Mesendoderm (in vitro differentiated cells): ENCODE measurements around the gene ATP5F1E.

Experiments
- DNase-seq: peaks from one replicate; pipeline ENCODE4 v3.0.0; 2013
- H2AK5ac ChIP-seq: 2 replicates; pipeline ENCODE4 v1.6.1; 2013; ENCODE audit warnings: low read length, inconsistent platforms
- H2BK120ac ChIP-seq: 2 replicates; pipeline ENCODE4 v1.6.1; 2013; ENCODE audit warnings: low read depth, mild to moderate bottlenecking, low read length, moderate library complexity, mixed read lengths
- H2BK15ac ChIP-seq: replicated peaks from 2 replicates; pipeline ENCODE4 v1.6.1; 2013; ENCODE audit warnings: low read depth, mild to moderate bottlenecking, moderate library complexity
- H2BK5ac ChIP-seq: 2 replicates; pipeline ENCODE4 v1.6.1; 2013; ENCODE audit warnings: low read length, inconsistent platforms
- H3K18ac ChIP-seq: 2 replicates; pipeline ENCODE4 v1.6.1; 2013; ENCODE audit warnings: mild to moderate bottlenecking, low read length, mixed read lengths
- H3K23ac ChIP-seq: one replicate; pipeline ENCODE4 v1.6.1; 2013; ENCODE audit warnings: low read length
- H3K27ac ChIP-seq: 2 replicates; pipeline ENCODE4 v1.5.1; 2013; ENCODE audit warnings: low read depth, mild to moderate bottlenecking, inconsistent platforms, low read length, moderate library complexity
- H3K27me3 ChIP-seq: 2 replicates; pipeline ENCODE4 v1.6.1; 2013; ENCODE audit warnings: low read length, control low read depth, mild to moderate bottlenecking, inconsistent platforms; ENCODE audit not compliant: insufficient read depth, poor library complexity
- H3K36me3 ChIP-seq: 2 replicates; pipeline ENCODE4 v1.6.1; 2013; ENCODE audit warnings: low read length, inconsistent platforms; ENCODE audit not compliant: control insufficient read depth, insufficient read depth
- H3K4ac ChIP-seq: one replicate; pipeline ENCODE4 v1.6.1; 2013; ENCODE audit warnings: low read depth, mild to moderate bottlenecking, low read length, moderate library complexity
- H3K4me1 ChIP-seq: 2 replicates; pipeline ENCODE4 v1.6.1; 2013; ENCODE audit warnings: low read depth, low read length, inconsistent platforms; ENCODE audit not compliant: control insufficient read depth
- H3K4me2 ChIP-seq: 2 replicates; pipeline ENCODE4 v1.6.1; 2013; ENCODE audit warnings: low read length
- H3K4me3 ChIP-seq: 2 replicates; pipeline ENCODE4 v1.5.1; 2013; ENCODE audit warnings: mild to moderate bottlenecking, low read length
- H3K56ac ChIP-seq: one replicate; pipeline ENCODE4 v1.6.1; 2013; ENCODE audit warnings: low read length
- H3K79me1 ChIP-seq: 2 replicates; pipeline ENCODE4 v1.6.1; 2013; ENCODE audit warnings: low read length, inconsistent platforms
- H3K79me2 ChIP-seq: 2 replicates; pipeline ENCODE4 v1.6.1; 2013; ENCODE audit warnings: mild to moderate bottlenecking, low read length; ENCODE audit not compliant: control insufficient read depth, insufficient read depth
- H3K9ac ChIP-seq: 2 replicates; pipeline ENCODE4 v1.6.1; 2013; ENCODE audit warnings: low read length, inconsistent platforms
- H4K5ac ChIP-seq: one replicate; pipeline ENCODE4 v1.6.1; 2013; ENCODE audit warnings: low read length
- H4K8ac ChIP-seq: one replicate; pipeline ENCODE4 v1.6.1; 2013; ENCODE audit warnings: low read depth, mild to moderate bottlenecking, control low read depth, low read length, moderate library complexity
- WGBS: extraction: QIAGEN DNeasy Blood & Tissue Kit; methylation state at CpG from one replicate; pipeline ENCODE4 v1.1.7; 2013; ENCODE audit warnings: low lambda C conversion rate, missing lambda C conversion rate; ENCODE audit not compliant: insufficient coverage; ENCODE audit errors: extremely low coverage; 5-methylcytosine and 5-hydroxymethylcytosine counted together

Gene ATP5F1E

DNA sequence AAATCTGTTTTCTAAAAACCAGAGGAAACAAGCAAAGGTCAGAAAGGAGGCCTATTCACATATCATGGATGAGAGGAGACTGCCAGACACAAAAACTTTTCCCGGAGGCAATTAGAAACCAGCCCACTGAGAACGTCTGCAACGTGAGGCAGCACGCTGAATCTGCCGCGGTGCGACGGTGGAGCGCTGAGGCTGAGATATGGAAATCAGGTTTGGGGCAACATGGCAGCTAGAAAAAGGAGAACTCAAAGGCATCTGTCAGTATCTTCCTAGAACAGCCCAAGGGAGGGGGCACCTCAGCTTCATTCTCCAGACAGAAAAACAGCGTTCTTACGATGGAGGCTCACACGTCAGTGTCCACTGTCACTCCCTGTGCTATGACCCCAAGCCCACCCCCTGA lies 5.3 kb upstream of the ATP5F1E start:
- Histone ChIP-seq H3K4ac (no peak overlapping the region), H3K4me1 (no peaks in the 10 kb centered on the region), H4K5ac (no peak overlapping the region), H3K18ac (no peak overlapping the region), H3K79me2 (peaks cover 23% of the 10 kb centered on the region), H3K36me3 (peaks cover 4% of the 10 kb centered on the region), H3K56ac (no peak overlapping the region), H3K27ac (no peak overlapping the region), H2BK5ac (no peak overlapping the region), H4K8ac (no peak overlapping the region), H3K9ac (no peak overlapping the region), H3K4me3 (no peak overlapping the region), H3K4me2 (no peak overlapping the region), H3K79me1 (peaks cover 6% of the 10 kb centered on the region), H3K23ac (no peak overlapping the region), H2BK15ac (no peak overlapping the region), H2AK5ac (no peak overlapping the region), H2BK120ac (no peak overlapping the region), H3K27me3 (no peaks in the 10 kb centered on the region)
- WGBS = no CpG with 5 or more reads among the region's 12 CpGs
- DNase-seq = no peak

DNA sequence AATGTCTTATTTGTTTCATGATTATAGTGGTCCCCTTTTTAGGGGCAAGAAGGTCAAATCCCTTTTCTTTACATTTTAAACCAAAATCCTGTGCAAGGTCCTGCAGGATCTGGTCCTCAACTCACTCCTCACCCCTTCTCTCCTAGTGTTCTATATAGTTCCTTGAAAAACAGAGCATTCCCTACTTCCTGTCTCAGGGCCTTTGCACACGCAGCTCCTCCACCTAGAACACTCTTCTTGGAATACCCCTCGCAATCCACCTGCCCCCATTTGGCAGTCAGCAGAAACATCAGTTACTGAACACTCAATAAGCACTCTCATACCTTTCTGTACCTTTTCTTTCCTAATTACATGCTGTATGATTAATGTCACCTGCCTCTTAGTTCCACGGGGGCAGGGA lies 3.2 kb upstream of the ATP5F1E start:
- no peak for DNase-seq
- Histone ChIP-seq H3K56ac (no peak overlapping the region), H2AK5ac (no peak overlapping the region), H3K79me1 (peaks cover 11% of the 10 kb centered on the region), H3K4me2 (no peak overlapping the region), H3K23ac (no peak overlapping the region), H4K8ac (no peak overlapping the region), H3K27me3 (no peaks in the 10 kb centered on the region), H3K4me1 (peaks cover 3% of the 10 kb centered on the region), H3K4ac (no peak overlapping the region), H3K9ac (no peak overlapping the region), H3K36me3 (peaks cover 4% of the 10 kb centered on the region), H3K79me2 (peaks cover 21% of the 10 kb centered on the region), H2BK5ac (no peak overlapping the region), H4K5ac (no peak overlapping the region), H2BK15ac (no peak overlapping the region), H3K27ac (no peak overlapping the region), H3K18ac (no peak overlapping the region), H2BK120ac (no peak overlapping the region), H3K4me3 (no peak overlapping the region)
- no CpG with 5 or more reads among the region's 3 CpGs for WGBS

DNA sequence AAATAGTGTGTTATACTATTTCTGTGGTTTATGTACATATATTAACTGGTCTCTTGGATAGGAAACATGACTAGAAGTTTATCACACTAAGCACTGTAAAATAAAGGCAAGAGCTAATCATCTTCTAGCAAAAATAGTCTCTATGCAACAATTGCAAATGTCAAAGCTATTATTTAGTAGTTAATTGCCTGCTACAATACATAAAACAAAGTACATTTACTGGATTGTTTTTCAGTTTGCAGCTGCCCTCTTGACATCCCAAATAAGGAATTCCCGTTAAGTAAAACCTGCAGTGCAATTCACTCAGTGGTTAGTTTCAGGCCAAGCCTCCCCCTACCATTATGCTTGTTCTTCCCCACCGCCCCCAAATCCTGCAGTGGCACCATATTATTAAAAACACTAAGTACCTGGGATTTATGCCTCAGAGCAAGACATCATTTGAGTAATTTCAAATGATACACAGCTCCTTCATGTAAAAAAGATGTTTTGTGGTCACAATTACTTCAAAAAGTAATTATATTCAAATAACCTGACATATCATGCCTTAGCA lies 1.6 kb upstream of the ATP5F1E start:
- Histone ChIP-seq H3K27ac (no peak overlapping the region), H2AK5ac (no peak overlapping the region), H3K18ac (no peak overlapping the region), H2BK5ac (no peak overlapping the region), H2BK120ac (no peak overlapping the region), H4K8ac (no peak overlapping the region), H3K56ac (no peak overlapping the region), H3K4me2 (no peak overlapping the region), H3K79me1 (peaks cover 10% of the 10 kb centered on the region), H3K4ac (no peak overlapping the region), H3K23ac (no peak overlapping the region), H2BK15ac (no peak overlapping the region), H3K79me2 (peaks cover 13% of the 10 kb centered on the region), H3K4me1 (peaks cover 3% of the 10 kb centered on the region), H3K4me3 (no peak overlapping the region), H3K36me3 (peaks cover 6% of the 10 kb centered on the region), H3K9ac (no peak overlapping the region), H3K27me3 (no peaks in the 10 kb centered on the region), H4K5ac (no peak overlapping the region)
- no peak for DNase-seq
- no CpG with 5 or more reads among the region's 2 CpGs for WGBS

DNA sequence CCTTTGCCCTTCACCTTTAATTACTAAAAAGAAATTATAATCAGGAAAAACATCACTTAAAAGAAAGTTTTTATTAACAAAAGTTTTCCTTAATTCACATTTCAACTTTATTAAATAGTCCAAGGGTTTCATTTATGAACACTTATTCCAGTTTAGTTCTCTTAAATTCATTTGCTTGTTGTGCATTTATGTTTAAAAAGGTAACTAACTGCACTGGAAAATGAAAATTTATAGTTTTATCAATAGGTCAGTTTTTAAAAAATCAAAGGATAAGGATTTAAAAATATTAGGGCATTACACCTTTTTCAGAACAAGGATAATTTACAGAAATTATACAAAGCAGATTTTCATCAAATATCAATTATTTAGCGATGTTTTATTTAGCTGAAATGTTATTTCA lies 958 bp upstream of the ATP5F1E start:
- Histone ChIP-seq H4K5ac (no peak overlapping the region), H3K79me2 (peaks cover 13% of the 10 kb centered on the region), H3K23ac (no peak overlapping the region), H3K4me3 (no peak overlapping the region), H3K4me1 (peaks cover 3% of the 10 kb centered on the region), H3K18ac (no peak overlapping the region), H2BK5ac (no peak overlapping the region), H3K36me3 (peaks cover 6% of the 10 kb centered on the region), H3K4ac (no peak overlapping the region), H2AK5ac (no peak overlapping the region), H3K27me3 (no peaks in the 10 kb centered on the region), H3K27ac (no peak overlapping the region), H3K9ac (no peak overlapping the region), H3K79me1 (peaks cover 10% of the 10 kb centered on the region), H2BK15ac (no peak overlapping the region), H3K4me2 (no peak overlapping the region), H3K56ac (no peak overlapping the region), H2BK120ac (no peak overlapping the region), H4K8ac (no peak overlapping the region)
- no CpG with 5 or more reads among the region's 1 CpG for WGBS
- no peak for DNase-seq

DNA sequence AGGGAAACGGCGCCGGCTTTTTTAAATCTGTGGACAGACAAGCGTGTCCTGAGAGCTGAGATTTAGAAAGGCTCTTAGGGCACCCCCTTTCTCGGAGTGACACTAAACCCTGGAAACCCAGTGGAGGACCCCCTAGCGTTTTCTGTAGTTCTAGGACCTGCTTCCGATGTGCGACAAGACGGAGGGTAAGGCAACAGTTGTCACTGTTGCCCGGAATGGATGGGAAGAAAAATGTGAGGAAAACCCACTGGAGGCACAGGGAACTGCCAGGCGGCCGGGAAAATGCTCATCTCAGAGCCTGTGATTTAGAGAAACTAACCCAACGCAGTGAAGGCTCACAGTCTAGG lies 551 bp upstream of the ATP5F1E start:
- Histone ChIP-seq H4K5ac (no peak overlapping the region), H3K79me2 (peaks cover 11% of the 10 kb centered on the region), H3K4me1 (peaks cover 3% of the 10 kb centered on the region), H3K27me3 (no peaks in the 10 kb centered on the region), H3K4ac (no peak overlapping the region), H3K4me3 (peak overlapping the region; percentile 21), H2BK5ac (no peak overlapping the region), H3K36me3 (peaks cover 6% of the 10 kb centered on the region), H3K56ac (peak overlapping the region; percentile 34), H3K79me1 (peaks cover 10% of the 10 kb centered on the region), H4K8ac (peak overlapping the region; percentile 82), H3K4me2 (peak overlapping the region; percentile 34), H2AK5ac (no peak overlapping the region), H3K27ac (no peak overlapping the region), H3K9ac (peak overlapping the region; percentile 63), H2BK120ac (no peak overlapping the region), H3K18ac (peak overlapping the region; percentile 71), H3K23ac (no peak overlapping the region), H2BK15ac (no peak overlapping the region)
- DNase-seq = peak; percentile 83
- WGBS = no CpG with 5 or more reads among the region's 13 CpGs

DNA sequence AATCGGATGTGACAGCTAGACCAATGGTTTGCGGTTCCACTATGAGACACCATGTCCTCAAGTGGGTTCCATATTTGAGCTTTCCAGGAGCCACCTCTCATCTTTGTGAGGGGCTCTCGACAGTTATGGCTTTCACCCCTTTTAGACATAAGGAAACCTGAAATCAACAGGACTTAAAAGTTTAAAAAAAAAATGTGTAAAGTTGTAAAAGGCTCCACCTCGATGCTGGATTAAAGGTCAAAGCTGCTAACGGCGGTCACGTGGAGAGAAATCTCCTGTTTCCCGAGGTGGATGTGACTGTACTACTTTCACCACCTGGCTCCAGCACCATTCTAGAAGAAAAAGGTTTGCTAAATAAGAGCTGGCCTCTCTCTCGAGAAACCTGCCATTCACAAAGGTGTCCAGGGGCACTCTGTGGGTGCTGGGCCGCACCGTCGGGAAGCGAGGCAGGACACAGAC lies 542 bp downstream of the ATP5F1E start:
- Histone ChIP-seq H3K56ac (peak overlapping the region; percentile 98), H3K79me1 (peaks cover 13% of the 10 kb centered on the region), H3K27me3 (no peaks in the 10 kb centered on the region), H3K27ac (no peak overlapping the region), H3K79me2 (peaks cover 12% of the 10 kb centered on the region), H2BK5ac (peak overlapping the region; percentile 55), H3K23ac (peak overlapping the region; percentile 95), H2AK5ac (no peak overlapping the region), H4K5ac (no peak overlapping the region), H3K4me2 (peak overlapping the region; percentile 90), H2BK120ac (no peak overlapping the region), H3K9ac (peak overlapping the region; percentile 95), H3K4me1 (peaks cover 3% of the 10 kb centered on the region), H3K36me3 (peaks cover 4% of the 10 kb centered on the region), H3K18ac (peak overlapping the region; percentile 46), H2BK15ac (no peak overlapping the region), H4K8ac (no peak overlapping the region), H3K4me3 (peak overlapping the region; percentile 85), H3K4ac (peak overlapping the region; percentile 44)
- WGBS = no CpG with 5 or more reads among the region's 13 CpGs
- DNase-seq = no peak
